ENCODE results near the gene ATP11A.

GRCh38 chr13:112757759-112758086, 67.9 kb downstream of the ATP11A start:
- TF ChIP-seq CTCF (IDR thresholded peaks at IDR 0.05 in 2 of 3, conservative IDR thresholded peaks at IDR 0.05 in 1 of 3; ENCODE audit: control insufficient read depth in 2 of 3, extremely low read depth in 1 of 3, insufficient read depth in 1 of 3, low read depth in 3 of 3, low read length in 3 of 3) (no peak), RBBP5 (conservative IDR thresholded peaks at IDR 0.05) (no peak), MYC (IDR thresholded peaks at IDR 0.05; ENCODE audit: insufficient read depth, insufficient read length, insufficient replicate concordance, low read length, severe bottlenecking) (no peak), HDGF (IDR thresholded peaks at IDR 0.05) (no peak), POLR2A (IDR thresholded peaks at IDR 0.05; ENCODE audit: low read depth, low read length) (no peak), PAX8 (IDR thresholded peaks at IDR 0.05) (no peak), BACH1 (IDR thresholded peaks at IDR 0.05; ENCODE audit: borderline replicate concordance) (no peak), TCF12 (IDR thresholded peaks at IDR 0.05; ENCODE audit: low read depth, low read length) (no peak)
- TF ChIP-seq, protein P1, sequence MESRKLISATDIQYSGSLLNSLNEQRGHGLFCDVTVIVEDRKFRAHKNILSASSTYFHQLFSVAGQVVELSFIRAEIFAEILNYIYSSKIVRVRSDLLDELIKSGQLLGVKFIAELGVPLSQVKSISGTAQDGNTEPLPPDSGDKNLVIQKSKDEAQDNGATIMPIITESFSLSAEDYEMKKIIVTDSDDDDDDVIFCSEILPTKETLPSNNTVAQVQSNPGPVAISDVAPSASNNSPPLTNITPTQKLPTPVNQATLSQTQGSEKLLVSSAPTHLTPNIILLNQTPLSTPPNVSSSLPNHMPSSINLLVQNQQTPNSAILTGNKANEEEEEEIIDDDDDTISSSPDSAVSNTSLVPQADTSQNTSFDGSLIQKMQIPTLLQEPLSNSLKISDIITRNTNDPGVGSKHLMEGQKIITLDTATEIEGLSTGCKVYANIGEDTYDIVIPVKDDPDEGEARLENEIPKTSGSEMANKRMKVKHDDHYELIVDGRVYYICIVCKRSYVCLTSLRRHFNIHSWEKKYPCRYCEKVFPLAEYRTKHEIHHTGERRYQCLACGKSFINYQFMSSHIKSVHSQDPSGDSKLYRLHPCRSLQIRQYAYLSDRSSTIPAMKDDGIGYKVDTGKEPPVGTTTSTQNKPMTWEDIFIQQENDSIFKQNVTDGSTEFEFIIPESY (IDR thresholded peaks at IDR 0.05) = no peak

Data from GM12878 (cell line).